Measurements from ENCODE around the gene ING2.

- no peak for TF ChIP-seq POLR2AphosphoS5 (IDR thresholded peaks at IDR 0.05)
- TF ChIP-seq POLR2A (IDR thresholded peaks at IDR 0.05) = no peak
- TF ChIP-seq CTCF (IDR thresholded peaks at IDR 0.05) = no peak
- no peak for TF ChIP-seq EP300 (IDR thresholded peaks at IDR 0.05)
These were observed 26.7 kb upstream of the ING2 start for GRCh38 chr4:183478123-183478522.

Measured in sigmoid colon (tissue), 4 donors.